Endodermal cell (in vitro differentiated cells): ENCODE measurements around the gene GJD2. TPM values are rescaled to one million over a fixed set of nuclear protein-coding genes. Genes with fewer than 3 reads are reported as not detected.

Source experiments
- DNase-seq: peaks from one replicate; pipeline ENCODE4 v3.0.0-alpha.2; 2017
- H3K27ac ChIP-seq: 2 replicates; pipeline ENCODE4 v1.5.1; 2013; ENCODE audit warnings: mild to moderate bottlenecking, low read depth, low read length, moderate library complexity
- H3K27me3 ChIP-seq: 2 replicates; pipeline ENCODE4 v1.6.1; 2013; ENCODE audit warnings: mild to moderate bottlenecking, low read length, moderate library complexity; ENCODE audit not compliant: insufficient read depth, control insufficient read depth, poor library complexity, severe bottlenecking
- H3K36me3 ChIP-seq: 2 replicates; pipeline ENCODE4 v1.7.0; 2013; ENCODE audit warnings: mild to moderate bottlenecking, low read length, moderate library complexity; ENCODE audit not compliant: control insufficient read depth, insufficient read depth
- H3K4me1 ChIP-seq: one replicate; pipeline ENCODE4 v1.7.0; 2013; ENCODE audit warnings: low read length; ENCODE audit not compliant: control insufficient read depth, insufficient read depth
- H3K4me3 ChIP-seq: 2 replicates; pipeline ENCODE4 v1.5.1; 2013; ENCODE audit warnings: mild to moderate bottlenecking, low read length, moderate library complexity
- H3K9ac ChIP-seq: 2 replicates; pipeline ENCODE4 v1.6.1; 2013; ENCODE audit warnings: mild to moderate bottlenecking, low read length, moderate library complexity; ENCODE audit not compliant: poor library complexity, severe bottlenecking; ENCODE audit errors: extremely low read depth
- H3K9me3 ChIP-seq: 2 replicates; pipeline ENCODE4 v1.6.1; 2013; ENCODE audit warnings: mild to moderate bottlenecking, low read length, moderate library complexity; ENCODE audit not compliant: control insufficient read depth
- H3K27ac Mint-ChIP-seq: 2 replicates; pipeline ENCODE4 v1.8.0; 2020; ENCODE audit warnings: mixed read lengths
- H3K27me3 Mint-ChIP-seq: 2 replicates; pipeline ENCODE4 v1.8.0; 2021; ENCODE audit warnings: mild to moderate bottlenecking, mixed read lengths; ENCODE audit not compliant: insufficient read depth
- H3K36me3 Mint-ChIP-seq: 2 replicates; pipeline ENCODE4 v1.8.0; 2020; ENCODE audit warnings: low read depth, mixed read lengths
- H3K4me1 Mint-ChIP-seq: 2 replicates; pipeline ENCODE4 v1.8.0; 2020; ENCODE audit warnings: mixed read lengths
- H3K4me3 Mint-ChIP-seq: 2 replicates; pipeline ENCODE4 v1.8.0; 2020; ENCODE audit warnings: mild to moderate bottlenecking, moderate library complexity, mixed read lengths
- H3K9me3 Mint-ChIP-seq: 2 replicates; pipeline ENCODE4 v1.8.0; 2020; ENCODE audit warnings: mild to moderate bottlenecking, mixed read lengths
- WGBS, 2 experiments: methylation state at CpG; one replicate each; pipeline versions ENCODE4 v1.1.5 to v1.1.7; 2013; ENCODE audit warnings: missing lambda C conversion rate in 2 of 2, mixed read lengths in 1 of 2; ENCODE audit not compliant: insufficient coverage in 1 of 2, insufficient read length in 1 of 2; 5-methylcytosine and 5-hydroxymethylcytosine counted together
- total RNA-seq, 2 donors: library from RNA; stranded (reverse); fragmentation: NEBNext Ultra II Directional in 1 of 2; extraction: Animal tissue kit (Norgen Biotek cat#: 25700) in 1 of 2; gene quantifications; 2 replicates in 1 of 2; 3 replicates in 1 of 2; pipeline ENCODE4 v1.2.1, GENCODE V29; 2021
- TF ChIP-seq, protein P1 (sequence below): fragments of 200-600 bp; sonication (generic); conservative IDR thresholded peaks from 2 replicates; pipeline ENCODE4 v1.5.0; 2021; ENCODE audit warnings: antibody characterized with exemption, mild to moderate bottlenecking

Gene GJD2
- total RNA-seq, 2 donors from 2014 or later: not detected

DNA sequence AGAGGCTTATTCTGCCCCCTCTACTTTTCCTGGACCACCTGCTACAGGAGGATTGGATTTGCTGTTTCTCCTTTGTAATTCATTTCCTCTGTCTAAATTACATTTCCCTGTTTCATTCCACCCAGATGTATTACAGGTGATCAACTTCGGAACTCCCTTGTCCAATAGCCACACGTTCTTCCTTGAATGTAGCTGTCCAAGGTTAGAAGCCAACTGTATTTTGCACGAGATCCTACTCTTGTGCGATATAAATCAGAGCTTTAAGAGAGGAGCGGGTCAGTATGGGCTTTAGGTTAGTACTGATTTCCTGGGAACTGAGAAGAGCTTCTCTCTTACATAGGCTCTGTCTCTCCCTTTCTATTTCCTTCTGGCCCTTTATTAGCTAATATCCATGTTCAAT, 20.5 kb downstream of the GJD2 start:
- DNase-seq: no peak
- H3K9me3 ChIP-seq: no peaks in the 10 kb centered on the region
- no peak overlapping the region for H3K9ac ChIP-seq
- no peaks in the 10 kb centered on the region for H3K36me3 ChIP-seq
- H3K36me3 Mint-ChIP-seq: no peaks in the 10 kb centered on the region
- H3K4me1 ChIP-seq: no peaks in the 10 kb centered on the region
- no peak overlapping the region for H3K27ac Mint-ChIP-seq
- no peaks in the 10 kb centered on the region for H3K27me3 ChIP-seq
- H3K9me3 Mint-ChIP-seq: no peaks in the 10 kb centered on the region
- TF ChIP-seq, protein P1, sequence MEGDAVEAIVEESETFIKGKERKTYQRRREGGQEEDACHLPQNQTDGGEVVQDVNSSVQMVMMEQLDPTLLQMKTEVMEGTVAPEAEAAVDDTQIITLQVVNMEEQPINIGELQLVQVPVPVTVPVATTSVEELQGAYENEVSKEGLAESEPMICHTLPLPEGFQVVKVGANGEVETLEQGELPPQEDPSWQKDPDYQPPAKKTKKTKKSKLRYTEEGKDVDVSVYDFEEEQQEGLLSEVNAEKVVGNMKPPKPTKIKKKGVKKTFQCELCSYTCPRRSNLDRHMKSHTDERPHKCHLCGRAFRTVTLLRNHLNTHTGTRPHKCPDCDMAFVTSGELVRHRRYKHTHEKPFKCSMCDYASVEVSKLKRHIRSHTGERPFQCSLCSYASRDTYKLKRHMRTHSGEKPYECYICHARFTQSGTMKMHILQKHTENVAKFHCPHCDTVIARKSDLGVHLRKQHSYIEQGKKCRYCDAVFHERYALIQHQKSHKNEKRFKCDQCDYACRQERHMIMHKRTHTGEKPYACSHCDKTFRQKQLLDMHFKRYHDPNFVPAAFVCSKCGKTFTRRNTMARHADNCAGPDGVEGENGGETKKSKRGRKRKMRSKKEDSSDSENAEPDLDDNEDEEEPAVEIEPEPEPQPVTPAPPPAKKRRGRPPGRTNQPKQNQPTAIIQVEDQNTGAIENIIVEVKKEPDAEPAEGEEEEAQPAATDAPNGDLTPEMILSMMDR: no peak
- WGBS, 2 experiments: 87% methylated on average over 4 to 5 of the region's 5 CpGs
- H3K4me1 Mint-ChIP-seq: no peaks in the 10 kb centered on the region
- H3K4me3 Mint-ChIP-seq: no peak overlapping the region
- no peak overlapping the region for H3K4me3 ChIP-seq
- no peak overlapping the region for H3K27ac ChIP-seq
- H3K27me3 Mint-ChIP-seq: peaks cover 5% of the 10 kb centered on the region

DNA sequence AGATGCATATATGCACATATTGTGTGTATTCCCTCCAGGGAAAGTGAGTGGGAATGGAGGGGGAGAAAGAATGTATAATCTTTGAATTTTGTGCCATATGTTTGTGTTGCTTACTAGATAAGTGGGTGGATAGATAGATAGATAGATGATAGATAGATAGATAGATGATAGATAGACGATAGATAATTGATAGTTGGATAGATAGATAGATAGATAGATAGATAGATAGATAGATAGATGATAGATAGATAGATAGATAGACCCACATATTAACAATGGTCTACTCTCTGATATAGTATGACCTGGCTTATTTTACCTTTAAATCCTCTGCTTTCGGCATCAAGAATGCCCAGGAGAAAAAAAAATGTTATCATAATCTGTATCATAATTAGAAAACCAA, 21.2 kb downstream of the GJD2 start:
- Mint-ChIP-seq H3K36me3 (no peaks in the 10 kb centered on the region), H3K27ac (no peak overlapping the region), H3K4me1 (no peaks in the 10 kb centered on the region), H3K4me3 (no peak overlapping the region), H3K27me3 (peaks cover 5% of the 10 kb centered on the region), H3K9me3 (no peaks in the 10 kb centered on the region)
- H3K9ac ChIP-seq: no peak overlapping the region
- H3K4me1 ChIP-seq: no peaks in the 10 kb centered on the region
- H3K9me3 ChIP-seq: no peaks in the 10 kb centered on the region
- TF ChIP-seq, protein P1: no peak
- H3K27ac ChIP-seq: no peak overlapping the region
- 83 to 100% methylated on average over 1 to 2 of the region's 2 CpGs for WGBS, 2 experiments
- no peak overlapping the region for H3K4me3 ChIP-seq
- no peaks in the 10 kb centered on the region for H3K27me3 ChIP-seq
- no peak for DNase-seq
- H3K36me3 ChIP-seq: no peaks in the 10 kb centered on the region

DNA sequence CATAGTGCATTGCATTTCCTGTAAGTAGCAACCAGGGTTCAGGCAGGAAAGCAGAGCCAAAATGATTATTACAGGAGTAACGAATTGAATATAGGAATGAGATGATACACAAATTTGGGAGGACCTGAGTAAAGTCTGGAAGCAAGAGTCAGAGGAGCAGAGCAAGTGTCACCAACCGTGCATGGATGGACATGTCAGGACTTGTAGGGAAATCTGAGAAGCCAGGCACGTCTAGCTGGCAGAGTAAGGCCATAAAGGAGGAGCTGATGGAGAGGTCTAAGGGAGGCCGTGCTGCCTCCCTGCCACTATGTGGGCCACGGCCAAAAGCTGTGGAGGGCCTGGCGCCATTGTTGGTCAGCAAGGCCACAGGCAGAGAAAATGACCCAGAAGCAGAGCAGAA, 22.4 kb downstream of the GJD2 start:
- no peaks in the 10 kb centered on the region for H3K36me3 Mint-ChIP-seq
- H3K27me3 Mint-ChIP-seq: peaks cover 6% of the 10 kb centered on the region
- no peak for DNase-seq
- no peaks in the 10 kb centered on the region for H3K4me1 ChIP-seq
- no peaks in the 10 kb centered on the region for H3K9me3 Mint-ChIP-seq
- H3K9ac ChIP-seq: no peak overlapping the region
- no peaks in the 10 kb centered on the region for H3K4me1 Mint-ChIP-seq
- no peak overlapping the region for H3K27ac ChIP-seq
- H3K27ac Mint-ChIP-seq: no peak overlapping the region
- TF ChIP-seq, protein P1: no peak
- no peaks in the 10 kb centered on the region for H3K9me3 ChIP-seq
- H3K27me3 ChIP-seq: no peaks in the 10 kb centered on the region
- 90 to 91% methylated on average over 4 to 6 of the region's 6 CpGs for WGBS, 2 experiments
- no peak overlapping the region for H3K4me3 ChIP-seq
- no peak overlapping the region for H3K4me3 Mint-ChIP-seq
- no peaks in the 10 kb centered on the region for H3K36me3 ChIP-seq
